Skeletal muscle tissue (tissue), 4 donors: ENCODE measurements around the gene FOXP1. TPM values are rescaled to one million over a fixed set of nuclear protein-coding genes. Genes with fewer than 3 reads are reported as not detected.

Source experiments
- H3K27ac ChIP-seq: one replicate; pipeline ENCODE4 v1.7.0; 2013; ENCODE audit warnings: mild to moderate bottlenecking, low read depth, low read length, inconsistent platforms
- H3K27me3 ChIP-seq, 3 donors: one replicate each; pipeline ENCODE4 v1.7.0; 2013; ENCODE audit warnings: low read length in 3 of 3; ENCODE audit not compliant: control insufficient read depth in 3 of 3, insufficient read depth in 3 of 3
- H3K36me3 ChIP-seq, 3 donors: one replicate each; pipeline ENCODE4 v1.7.0; 2013; ENCODE audit warnings: low read length in 3 of 3; ENCODE audit not compliant: control insufficient read depth in 3 of 3, insufficient read depth in 3 of 3
- H3K4me1 ChIP-seq, 3 donors: one replicate each; pipeline ENCODE4 v1.7.0; 2013; ENCODE audit warnings: low read length in 3 of 3, mild to moderate bottlenecking in 3 of 3; ENCODE audit not compliant: control insufficient read depth in 3 of 3, insufficient read depth in 3 of 3
- H3K4me3 ChIP-seq, 3 donors: one replicate each; pipeline ENCODE4 v1.7.0; 2013; ENCODE audit warnings: low read length in 3 of 3
- H3K9ac ChIP-seq, 3 donors: one replicate each; pipeline ENCODE4 v1.7.0; 2013; ENCODE audit warnings: low read length in 3 of 3, mild to moderate bottlenecking in 3 of 3, moderate library complexity in 2 of 3, low read depth in 1 of 3
- H3K9me3 ChIP-seq, 3 donors: one replicate each; pipeline ENCODE4 v1.7.0; 2013; ENCODE audit warnings: low read length in 3 of 3; ENCODE audit not compliant: control insufficient read depth in 3 of 3
- total RNA-seq: library from RNA; depleted of rRNA; stranded (reverse); fragments of >200 nt; gene quantifications from one replicate; pipeline ENCODE4 v1.2.3, GENCODE V29; 2014
- donor health status: Osteomylitis.

The FOXP1 gene
- total RNA-seq, 1 donor from 2014 or later, result 36.0 TPM

DNA sequence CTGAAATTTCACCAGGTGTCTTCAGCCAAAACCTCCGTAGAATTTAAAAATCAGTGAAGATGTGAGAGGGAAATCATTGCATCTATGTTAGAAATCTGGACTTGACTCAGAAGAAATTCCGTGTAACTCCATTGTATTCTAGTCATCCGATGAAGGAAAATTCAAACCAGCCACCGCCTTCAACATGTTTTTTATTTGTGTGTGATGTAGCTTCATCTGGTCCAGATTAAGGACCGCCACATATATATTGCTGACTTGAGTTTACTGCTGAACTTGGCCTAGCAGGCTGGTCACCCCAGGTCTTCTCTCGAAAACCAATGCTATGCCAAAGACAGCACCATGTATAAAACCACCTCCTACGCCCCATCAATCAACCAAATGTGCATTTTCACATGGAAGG lies 120.9 kb downstream of the FOXP1 start:
- Histone ChIP-seq H3K9ac (no peak overlapping the region), H3K27ac (no peak overlapping the region), H3K9me3 (no peaks in the 10 kb centered on the region), H3K4me3 (no peak overlapping the region), H3K27me3 (no peaks in the 10 kb centered on the region), H3K36me3 (no peaks in the 10 kb centered on the region), H3K4me1 (peaks cover 0 to 2% (median 0%) of the 10 kb centered on the region in 3 donors)

DNA sequence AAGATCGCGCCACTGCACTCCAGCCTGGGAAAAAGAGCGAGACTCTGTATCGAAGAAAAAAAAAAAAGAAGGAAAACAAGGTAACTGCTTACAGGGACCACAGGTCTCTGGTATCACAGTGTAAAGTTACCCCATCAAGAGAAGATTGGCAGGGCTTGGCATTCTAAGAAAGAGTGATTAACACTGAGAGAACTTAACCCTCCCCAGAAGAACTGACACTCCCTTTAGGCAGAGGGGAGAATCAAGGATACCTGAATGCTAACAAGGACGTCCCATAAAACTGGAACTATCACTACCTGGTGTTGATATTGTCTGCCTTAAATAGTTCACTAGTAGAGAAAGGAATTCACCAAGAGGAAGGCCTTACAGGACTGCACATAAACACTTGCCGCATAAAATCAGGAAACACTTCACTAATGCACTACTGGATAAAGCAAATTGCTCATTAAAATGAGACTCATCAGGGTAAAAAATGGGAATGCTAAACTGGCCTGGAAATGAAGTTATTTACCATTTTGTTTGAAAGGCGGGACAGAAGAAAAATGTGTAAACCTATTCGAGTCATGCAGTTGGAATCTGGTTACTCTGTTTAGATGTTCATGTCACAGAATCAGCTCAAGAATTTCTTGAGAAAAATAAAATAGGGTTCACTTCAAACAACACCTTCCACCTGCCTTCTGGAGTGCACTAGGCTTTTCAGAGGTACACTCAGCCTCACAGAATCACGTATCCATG lies 121.6 kb downstream of the FOXP1 start:
- Histone ChIP-seq H3K27me3 (no peaks in the 10 kb centered on the region), H3K9me3 (no peaks in the 10 kb centered on the region), H3K4me3 (no peak overlapping the region), H3K36me3 (no peaks in the 10 kb centered on the region), H3K9ac (no peak overlapping the region), H3K4me1 (peaks cover 0 to 2% (median 0%) of the 10 kb centered on the region in 3 donors), H3K27ac (no peak overlapping the region)

DNA sequence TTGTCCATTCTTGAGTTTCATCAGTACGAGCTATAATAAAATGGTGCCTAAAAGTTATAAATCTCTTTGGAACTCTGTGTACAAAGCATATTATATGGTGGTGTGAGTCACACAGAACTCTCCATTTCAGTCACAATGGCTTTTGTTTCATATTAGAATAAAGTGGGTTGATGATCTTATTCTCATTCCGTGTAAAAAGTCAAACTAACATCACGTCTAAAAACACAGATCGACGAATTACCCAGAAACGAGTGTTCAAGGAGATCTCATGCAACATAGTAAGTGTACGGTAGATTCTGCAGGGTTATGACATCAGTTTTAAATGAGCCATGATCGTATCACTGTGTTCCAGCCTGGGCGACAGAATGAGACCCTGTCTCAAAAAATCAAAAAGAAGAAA lies 122.4 kb downstream of the FOXP1 start:
- Histone ChIP-seq H3K36me3 (no peaks in the 10 kb centered on the region), H3K27me3 (no peaks in the 10 kb centered on the region), H3K27ac (no peak overlapping the region), H3K9ac (no peak overlapping the region), H3K4me3 (no peak overlapping the region), H3K9me3 (no peaks in the 10 kb centered on the region), H3K4me1 (peaks cover 0 to 2% (median 0%) of the 10 kb centered on the region in 3 donors)

DNA sequence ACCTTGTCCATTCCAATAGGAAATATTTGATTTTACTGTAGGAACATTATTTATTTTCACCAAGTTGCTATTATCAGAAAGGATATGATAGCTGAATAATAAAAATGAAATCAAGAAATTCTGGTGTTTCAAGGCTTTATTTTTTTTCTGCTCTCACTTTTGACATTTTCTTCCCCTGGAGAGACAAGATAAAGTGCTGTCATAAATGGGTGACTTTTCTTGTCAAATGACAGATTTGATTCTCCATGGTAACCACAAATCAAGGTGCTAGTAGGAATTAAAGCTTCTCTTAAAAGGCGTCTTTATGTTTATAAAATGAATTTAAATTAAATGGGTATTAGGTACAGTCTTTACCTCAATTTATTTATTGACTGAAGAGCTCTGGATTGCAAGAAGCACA lies 124.6 kb downstream of the FOXP1 start:
- Histone ChIP-seq H3K27ac (no peak overlapping the region), H3K9ac (no peak overlapping the region), H3K4me1 (peaks cover 0 to 2% (median 0%) of the 10 kb centered on the region in 3 donors), H3K4me3 (no peak overlapping the region), H3K9me3 (no peaks in the 10 kb centered on the region), H3K27me3 (no peaks in the 10 kb centered on the region), H3K36me3 (no peaks in the 10 kb centered on the region)

DNA sequence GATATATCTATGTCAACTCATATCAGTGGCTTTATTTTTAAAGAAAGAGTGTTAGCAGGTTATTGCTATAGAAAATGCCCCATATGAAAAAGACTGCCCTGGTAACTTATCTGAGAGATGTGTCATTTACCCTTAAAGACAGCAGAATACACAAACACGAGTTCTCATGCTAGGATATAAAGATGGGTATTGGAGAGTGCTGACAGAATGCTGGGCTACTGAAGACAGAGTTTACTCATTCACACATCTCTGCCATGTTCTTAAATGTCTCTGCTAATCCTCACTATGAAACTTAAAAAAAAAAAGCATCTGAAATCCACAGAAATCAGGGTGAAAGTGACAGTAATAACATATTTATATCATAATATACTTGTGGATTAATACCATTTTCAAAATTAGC lies 126.7 kb downstream of the FOXP1 start:
- Histone ChIP-seq H3K27ac (no peak overlapping the region), H3K9ac (no peak overlapping the region), H3K27me3 (no peaks in the 10 kb centered on the region), H3K4me3 (no peak overlapping the region), H3K4me1 (no peaks in the 10 kb centered on the region), H3K9me3 (no peaks in the 10 kb centered on the region), H3K36me3 (no peaks in the 10 kb centered on the region)

DNA sequence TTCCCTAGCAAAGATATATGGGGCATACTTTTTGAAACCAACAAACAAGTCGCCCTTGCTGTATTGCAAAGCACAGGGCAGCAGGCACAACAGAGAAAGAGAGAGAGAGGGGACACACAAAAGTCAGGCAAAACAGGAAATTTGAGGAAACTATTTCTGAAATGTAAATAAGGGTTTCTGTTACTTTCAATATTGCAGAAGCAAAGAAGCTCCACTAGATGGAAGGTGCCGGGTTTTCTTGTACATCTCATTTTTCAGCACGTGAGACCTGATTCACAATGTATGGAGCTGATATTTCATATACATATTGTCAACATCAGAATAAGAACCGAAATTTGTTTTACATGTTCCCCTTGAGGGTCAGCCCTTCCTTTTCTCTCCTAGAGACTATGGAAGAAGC lies 127.4 kb downstream of the FOXP1 start:
- H3K27me3 ChIP-seq, result no peaks in the 10 kb centered on the region
- no peaks in the 10 kb centered on the region for H3K9me3 ChIP-seq
- H3K36me3 ChIP-seq, result no peaks in the 10 kb centered on the region
- H3K27ac ChIP-seq, result no peak overlapping the region
- no peak overlapping the region for H3K4me3 ChIP-seq
- no peaks in the 10 kb centered on the region for H3K4me1 ChIP-seq
- no peak overlapping the region for H3K9ac ChIP-seq

DNA sequence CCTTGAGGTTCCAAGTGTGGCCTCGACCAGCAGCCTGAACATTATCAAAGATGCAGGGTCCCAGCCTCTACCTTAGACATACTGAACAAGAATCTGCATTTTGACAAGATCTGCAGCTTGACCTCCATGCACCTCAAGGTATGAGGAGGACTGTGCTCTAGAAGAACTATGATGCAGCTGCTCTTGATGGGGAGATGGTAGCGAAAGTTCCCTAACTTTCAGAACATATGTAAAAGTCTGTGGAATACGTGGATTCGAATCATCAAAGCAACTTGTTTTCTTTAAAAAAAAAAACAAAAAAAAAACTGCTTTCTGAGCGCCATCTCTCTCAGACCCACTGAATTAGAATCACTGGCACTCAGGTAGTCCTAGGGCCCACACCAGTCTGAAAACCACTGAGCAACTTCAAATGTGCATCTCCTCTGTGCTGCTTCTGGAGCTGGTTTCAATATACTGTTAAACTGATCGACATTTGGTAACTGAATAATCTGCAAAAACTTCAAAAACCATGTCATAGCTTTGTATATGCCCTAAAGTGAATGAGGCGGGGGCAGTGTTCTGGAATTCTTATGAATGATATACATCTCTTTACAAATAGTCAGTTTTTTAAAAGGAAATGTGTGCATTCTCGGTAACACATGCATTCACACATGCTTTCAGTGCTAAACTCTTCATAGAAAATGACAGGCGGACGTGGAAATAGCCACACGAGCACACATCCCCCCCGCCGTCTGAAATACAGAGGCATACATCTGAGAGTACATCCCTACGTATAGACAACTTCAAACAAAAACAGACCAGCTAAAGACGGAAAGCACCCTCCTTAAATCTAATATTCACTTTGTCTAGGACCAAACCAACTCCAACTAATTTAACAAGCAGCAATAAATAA lies 128.8 kb downstream of the FOXP1 start:
- Histone ChIP-seq H3K36me3 (no peaks in the 10 kb centered on the region), H3K27me3 (no peaks in the 10 kb centered on the region), H3K4me3 (no peak overlapping the region), H3K4me1 (no peaks in the 10 kb centered on the region), H3K9me3 (no peaks in the 10 kb centered on the region), H3K27ac (no peak overlapping the region), H3K9ac (no peak overlapping the region)

DNA sequence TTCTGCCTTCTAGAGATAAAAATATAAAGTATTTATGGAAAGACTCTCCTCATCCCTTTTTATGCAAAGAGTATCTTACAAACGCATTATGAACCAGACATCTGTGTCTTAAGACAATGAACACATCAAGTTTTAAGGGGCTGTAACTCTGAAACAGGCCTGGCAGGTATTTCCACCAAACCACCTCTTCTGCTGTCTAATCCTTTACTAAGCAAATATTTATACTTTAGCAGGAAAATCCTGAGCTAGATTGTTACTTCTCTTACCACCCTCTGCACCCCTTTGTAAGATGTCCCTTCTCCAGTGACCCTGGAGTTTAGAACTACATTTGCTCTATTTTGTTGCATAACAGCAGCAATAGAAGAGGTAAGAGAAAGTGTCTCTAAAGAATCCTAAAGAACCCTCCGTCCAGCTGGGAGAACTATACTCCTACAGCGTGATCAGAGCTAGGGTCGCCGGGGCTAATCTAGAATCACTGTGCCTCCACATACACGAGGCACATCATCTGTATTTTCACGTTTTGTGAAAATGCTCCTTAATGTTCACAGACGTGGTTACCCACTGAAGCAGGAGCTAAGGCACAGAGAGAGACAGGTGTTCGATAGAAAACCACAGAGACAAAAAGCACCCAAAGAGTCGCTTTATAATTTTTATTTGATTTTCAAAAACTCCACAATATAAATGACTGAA lies 129.6 kb downstream of the FOXP1 start:
- H3K27me3 ChIP-seq, result no peaks in the 10 kb centered on the region
- peaks cover 0 to 4% (median 0%) of the 10 kb centered on the region in 3 donors for H3K4me1 ChIP-seq
- no peak overlapping the region for H3K4me3 ChIP-seq
- no peaks in the 10 kb centered on the region for H3K9me3 ChIP-seq
- no peak overlapping the region for H3K9ac ChIP-seq
- no peak overlapping the region for H3K27ac ChIP-seq
- no peaks in the 10 kb centered on the region for H3K36me3 ChIP-seq

DNA sequence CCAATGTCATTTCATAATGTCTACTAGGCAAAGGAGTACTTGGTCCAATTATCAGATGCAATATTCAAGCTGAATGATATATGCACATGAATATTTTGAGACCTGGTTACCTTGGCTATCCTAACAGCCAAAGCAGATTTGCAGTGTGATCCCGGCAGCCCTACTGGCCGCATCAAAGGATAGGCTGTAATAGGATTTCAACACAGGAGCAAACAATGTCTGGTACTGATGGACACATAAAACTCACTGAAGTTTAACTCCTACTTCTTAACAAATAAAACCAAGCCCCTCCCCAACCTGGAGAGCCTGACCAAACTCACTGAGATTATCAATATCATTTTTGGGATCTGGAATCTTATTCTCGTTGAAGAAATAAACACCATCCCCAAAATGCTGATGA lies 130.2 kb downstream of the FOXP1 start:
- no peaks in the 10 kb centered on the region for H3K36me3 ChIP-seq
- H3K4me3 ChIP-seq, result no peak overlapping the region
- H3K27me3 ChIP-seq, result no peaks in the 10 kb centered on the region
- H3K9ac ChIP-seq, result no peak overlapping the region
- H3K4me1 ChIP-seq, result peaks cover 0 to 6% (median 0%) of the 10 kb centered on the region in 3 donors
- no peaks in the 10 kb centered on the region for H3K9me3 ChIP-seq
- no peak overlapping the region for H3K27ac ChIP-seq

DNA sequence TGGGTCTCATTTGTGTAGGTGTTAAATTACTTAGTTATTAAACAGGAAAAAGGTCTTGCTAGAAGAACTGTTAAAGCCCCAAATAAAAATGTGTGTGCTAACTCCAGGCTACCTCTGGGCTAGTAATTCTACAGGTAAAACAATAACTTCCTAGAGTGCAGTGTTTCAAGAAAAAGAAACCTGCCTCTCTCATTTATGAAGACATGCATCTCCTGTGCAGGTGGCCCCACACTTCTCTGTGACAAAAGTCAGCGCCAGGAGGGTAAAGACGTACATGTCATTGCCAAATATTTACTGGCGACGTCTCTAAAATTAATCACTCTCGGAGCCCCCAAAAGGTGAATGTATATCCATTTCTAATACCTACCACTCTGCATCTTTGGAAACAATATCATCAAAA lies 131.7 kb downstream of the FOXP1 start:
- Histone ChIP-seq H3K4me1 (peaks cover 10 to 21% (median 13%) of the 10 kb centered on the region in 3 donors), H3K36me3 (no peaks in the 10 kb centered on the region), H3K27me3 (no peaks in the 10 kb centered on the region), H3K9ac (no peak overlapping the region), H3K9me3 (no peaks in the 10 kb centered on the region), H3K27ac (no peak overlapping the region), H3K4me3 (no peak overlapping the region)
